HG02571 (cell line): Measurements from ENCODE around the gene TEX2.

ENCODE experiments used
- ATAC-seq: cut with Tn5 transposase; IDR thresholded peaks from one replicate; pipeline ENCODE4 v1.9.1; 2021; ENCODE audit warnings: mild to moderate bottlenecking, moderate library complexity; ENCODE audit not compliant: unreplicated experiment

Gene TEX2

GRCh38 chr17:64164596-64165285 lies 98.3 kb downstream of the TEX2 start:
- ATAC-seq, result no peak

- ATAC-seq, result no peak
Measured at GRCh38 chr17:64163468-64163867, 99.6 kb downstream of the TEX2 start.

- no peak for ATAC-seq
Measured at GRCh38 chr17:64162554-64162953, 100.5 kb downstream of the TEX2 start.

- ATAC-seq, result no peak
Measured at GRCh38 chr17:64161380-64162176, 101.5 kb downstream of the TEX2 start.

- ATAC-seq, result no peak
Measured at GRCh38 chr17:64160378-64160777, 102.7 kb downstream of the TEX2 start.

- ATAC-seq, result no peak
Measured at GRCh38 chr17:64158831-64159590, 104.0 kb downstream of the TEX2 start.

GRCh38 chr17:64158406-64158805 lies 104.7 kb downstream of the TEX2 start:
- ATAC-seq, result no peak

- ATAC-seq, result no peak
Measured at GRCh38 chr17:64157669-64158180, 105.3 kb downstream of the TEX2 start.

GRCh38 chr17:64156670-64157069 lies 106.4 kb downstream of the TEX2 start:
- ATAC-seq, result no peak

GRCh38 chr17:64155751-64156544 lies 107.1 kb downstream of the TEX2 start:
- ATAC-seq, result no peak

GRCh38 chr17:64155129-64155528 lies 107.9 kb downstream of the TEX2 start:
- ATAC-seq, result no peak

GRCh38 chr17:64154717-64155116 lies 108.3 kb downstream of the TEX2 start:
- ATAC-seq, result no peak

GRCh38 chr17:64154313-64154695 lies 108.8 kb downstream of the TEX2 start:
- ATAC-seq, result no peak

GRCh38 chr17:64153565-64154312 lies 109.3 kb downstream of the TEX2 start:
- ATAC-seq, result no peak

GRCh38 chr17:64152428-64153125 lies 110.5 kb downstream of the TEX2 start:
- no peak for ATAC-seq

- ATAC-seq, result no peak
Measured at GRCh38 chr17:64151016-64151368, 112.1 kb downstream of the TEX2 start.

- ATAC-seq, result no peak
Measured at GRCh38 chr17:64150237-64151015, 112.6 kb downstream of the TEX2 start.

- ATAC-seq, result no peak
Measured at GRCh38 chr17:64149196-64149595, 113.9 kb downstream of the TEX2 start.

GRCh38 chr17:64148699-64149098 lies 114.4 kb downstream of the TEX2 start:
- no peak for ATAC-seq
